HL-60 (cell line): ENCODE measurements around the gene TMEM179.
A peak's percentile ranks its signal among the peaks of the same experiment; 100 is the strongest.
"Not testable (repeated sequence)": the region's sequence is repeated elsewhere in the genome, so short reads cannot be mapped to it uniquely, and the experiment has no call there.

Experiments used
- DNase-seq, 2 experiments: peaks; one replicate each; pipeline ENCODE4 v3.0.0-alpha.2; 2010 to 2020; ENCODE audit warnings: low read depth in 1 of 2, low spot score in 1 of 2
- H3K27ac ChIP-seq: fragments of 250-450 bp; sonication (Bioruptor Pico); replicated peaks from 2 replicates; pipeline ENCODE4 v1.5.1; 2020; ENCODE audit warnings: mild to moderate bottlenecking, moderate library complexity
- H3K27me3 ChIP-seq: fragments of 250-450 bp; sonication (Bioruptor Pico); 2 replicates; pipeline ENCODE4 v1.5.1; 2021; ENCODE audit warnings: mild to moderate bottlenecking, moderate library complexity; ENCODE audit not compliant: insufficient read depth, poor library complexity, severe bottlenecking
- H3K4me3 ChIP-seq: replicated peaks from 2 replicates; pipeline ENCODE4 v1.5.1; 2011; ENCODE audit warnings: mild to moderate bottlenecking, control low read depth, low read length; ENCODE audit not compliant: insufficient read depth
- CTCF ChIP-seq: IDR thresholded peaks from one replicate; pipeline ENCODE4 v1.5.1; 2011; ENCODE audit warnings: low read length, control low read depth, inconsistent platforms; ENCODE audit not compliant: insufficient read depth
- GABPA ChIP-seq: IDR thresholded peaks from 2 replicates; pipeline ENCODE4 v1.6.1; 2012; ENCODE audit warnings: low read depth
- POLR2AphosphoS5 ChIP-seq: IDR thresholded peaks from 2 replicates; pipeline ENCODE4 v1.6.1; 2012; ENCODE audit warnings: low read depth
- REST ChIP-seq: IDR thresholded peaks from 2 replicates; pipeline ENCODE4 v1.6.1; 2012; ENCODE audit warnings: low read depth; ENCODE audit not compliant: insufficient replicate concordance
- SPI1 ChIP-seq: IDR thresholded peaks from 2 replicates; pipeline ENCODE4 v1.6.1; 2012; ENCODE audit warnings: low read depth, mild to moderate bottlenecking, borderline replicate concordance
- long read RNA-seq: library from polyadenylated mRNA; unstranded; transcript quantifications from one replicate; pipeline ENCODE4 v2.0.0, GENCODE V29; 2020

TMEM179 gene
- long read RNA-seq = 0 reads

- Histone ChIP-seq H3K27me3 (peaks cover 14% of the 10 kb centered on the region), H3K27ac (no peak within 1 kb of the TSS), H3K4me3 (no peak within 1 kb of the TSS)
- TF ChIP-seq SPI1 (no peak), REST (peak; percentile 94), POLR2AphosphoS5 (no peak)
- peak in 1 of 2 experiments; percentile 7 for DNase-seq
Observed at GRCh38 chr14:104604458-104605449, at the start of gene TMEM179. Gene TMEM179 (minus strand): TSS chr14:104604772. CDS start chr14:104604741, 31 bp downstream.

DNA sequence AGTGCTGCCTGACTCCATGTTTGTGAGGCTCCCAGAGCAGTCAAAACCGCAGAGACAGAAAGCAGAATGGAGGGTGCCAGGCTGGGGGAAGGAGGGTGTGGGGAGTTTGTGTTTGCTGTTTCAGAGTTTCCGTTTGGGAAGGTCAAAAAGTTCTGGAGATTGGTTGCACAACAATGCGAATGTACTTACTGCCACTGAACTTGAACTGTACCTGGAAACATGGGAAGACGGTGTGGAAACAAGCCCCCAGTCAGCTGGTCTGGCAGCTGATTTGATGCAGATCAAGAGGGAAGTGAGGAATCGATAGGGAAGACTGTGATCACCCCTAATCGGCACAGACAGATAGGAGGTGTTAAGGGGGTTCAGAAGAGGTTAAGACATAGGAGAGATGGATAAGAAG lies 49.5 kb upstream of the TMEM179 start:
- DNase-seq = no peak
- Histone ChIP-seq H3K27me3 (no peaks in the 10 kb centered on the region), H3K27ac (no peak overlapping the region), H3K4me3 (no peak overlapping the region)
- no peak for TF ChIP-seq CTCF
- TF ChIP-seq POLR2AphosphoS5 = no peak
- TF ChIP-seq SPI1 = no peak
- TF ChIP-seq GABPA = no peak
- no peak for TF ChIP-seq REST

- H3K27ac ChIP-seq, H3K4me3 ChIP-seq, DNase-seq: not testable (repeated sequence)
Observed at GRCh38 chr14:104653130-104653920, 48.8 kb upstream of the TMEM179 start.

GRCh38 chr14:104652386-104652785 lies 47.8 kb upstream of the TMEM179 start:
- TF ChIP-seq POLR2AphosphoS5 = no peak
- no peak for TF ChIP-seq REST
- TF ChIP-seq SPI1 = no peak
- no peak for TF ChIP-seq GABPA
- no peak for TF ChIP-seq CTCF
- no peak for DNase-seq
- H3K4me3 ChIP-seq = no peak overlapping the region
- no peak overlapping the region for H3K27ac ChIP-seq
- no peaks in the 10 kb centered on the region for H3K27me3 ChIP-seq

More at GRCh38 chr14:104653130-104653920, 48.8 kb upstream of the TMEM179 start:
- H3K27me3 ChIP-seq = not testable (repeated sequence)
